Immature natural killer cell (primary cell): ENCODE measurements around the gene CNNM1. TPM values are rescaled to one million over a fixed set of nuclear protein-coding genes. Genes with fewer than 3 reads are reported as not detected.

Experiments used
- DNase-seq, 3 donors: peaks; one replicate each; pipeline ENCODE4 v3.0.0; 2022; ENCODE audit warnings: mixed read lengths in 1 of 3
- H3K27ac Mint-ChIP-seq, 6 donors: one replicate each; pipeline ENCODE4 v1.8.0; 2020; ENCODE audit warnings: mixed read lengths in 6 of 6, mild to moderate bottlenecking in 5 of 6, inconsistent platforms in 4 of 6, moderate library complexity in 3 of 6
- H3K27me3 Mint-ChIP-seq, 3 donors: one replicate each; pipeline ENCODE4 v1.8.0; 2020 to 2021; ENCODE audit warnings: low read depth in 3 of 3, mild to moderate bottlenecking in 3 of 3, mixed read lengths in 3 of 3, moderate library complexity in 3 of 3, inconsistent platforms in 1 of 3
- H3K36me3 Mint-ChIP-seq, 3 donors: one replicate each; pipeline ENCODE4 v1.8.0; 2020; ENCODE audit warnings: mixed read lengths in 3 of 3, inconsistent platforms in 2 of 3, mild to moderate bottlenecking in 2 of 3
- H3K4me1 Mint-ChIP-seq, 2 donors: one replicate each; pipeline ENCODE4 v1.8.0; 2020; ENCODE audit warnings: inconsistent platforms in 2 of 2, mild to moderate bottlenecking in 2 of 2, mixed read lengths in 2 of 2, moderate library complexity in 1 of 2
- H3K4me3 Mint-ChIP-seq, 5 donors: one replicate each; pipeline ENCODE4 v1.8.0; 2020; ENCODE audit warnings: mild to moderate bottlenecking in 5 of 5, mixed read lengths in 5 of 5, inconsistent platforms in 3 of 5, moderate library complexity in 3 of 5
- H3K9me3 Mint-ChIP-seq, 6 donors: one replicate each; pipeline ENCODE4 v1.8.0; 2020; ENCODE audit warnings: mild to moderate bottlenecking in 6 of 6, mixed read lengths in 6 of 6, inconsistent platforms in 4 of 6, moderate library complexity in 3 of 6
- polyA plus RNA-seq, 3 donors: library from polyadenylated mRNA; unstranded; fragments of 300-500 nt; fragmentation: Illumina TruSeq; gene quantifications; one replicate each; pipeline ENCODE4 v1.2.3, GENCODE V29; 2021

The CNNM1 gene
- polyA plus RNA-seq, 3 donors from 2014 or later = not detected

GRCh38 chr10:99318475-99318874 lies 10.7 kb upstream of the CNNM1 start:
- no peak for DNase-seq
- Mint-ChIP-seq H3K27me3 (peaks cover 2 to 16% (median 4%) of the 10 kb centered on the region in 3 donors), H3K4me3 (no peak overlapping the region), H3K4me1 (no peaks in the 10 kb centered on the region), H3K9me3 (no peaks in the 10 kb centered on the region), H3K27ac (no peak overlapping the region), H3K36me3 (no peaks in the 10 kb centered on the region)

GRCh38 chr10:99325281-99325680 lies 3.9 kb upstream of the CNNM1 start:
- H3K4me3 Mint-ChIP-seq = no peak overlapping the region
- DNase-seq = no peak
- peaks cover under 1 to 25% (median 5%) of the 10 kb centered on the region in 3 donors for H3K27me3 Mint-ChIP-seq
- H3K27ac Mint-ChIP-seq = no peak overlapping the region
- peaks cover 0 to 1% of the 10 kb centered on the region in 2 donors for H3K4me1 Mint-ChIP-seq
- H3K9me3 Mint-ChIP-seq = no peaks in the 10 kb centered on the region
- H3K36me3 Mint-ChIP-seq = no peaks in the 10 kb centered on the region

- DNase-seq = no peak
- Mint-ChIP-seq H3K9me3 (no peaks in the 10 kb centered on the region), H3K4me3 (no peak overlapping the region), H3K4me1 (peaks cover 1 to 6% of the 10 kb centered on the region in 2 donors), H3K27me3 (peaks cover 13 to 23% (median 14%) of the 10 kb centered on the region in 3 donors), H3K27ac (no peak overlapping the region), H3K36me3 (no peaks in the 10 kb centered on the region)
Measured at GRCh38 chr10:99326871-99327270, 2.3 kb upstream of the CNNM1 start.

GRCh38 chr10:99328579-99329303 lies 415 bp upstream of the CNNM1 start:
- no peak overlapping the region for H3K27ac Mint-ChIP-seq
- H3K36me3 Mint-ChIP-seq = no peaks in the 10 kb centered on the region
- H3K9me3 Mint-ChIP-seq = no peaks in the 10 kb centered on the region
- DNase-seq = no peak
- peak overlapping the region in 1 of 5 donors; percentile 25 for H3K4me3 Mint-ChIP-seq
- peaks cover 1 to 6% of the 10 kb centered on the region in 2 donors for H3K4me1 Mint-ChIP-seq
- peaks cover 14 to 23% (median 19%) of the 10 kb centered on the region in 3 donors for H3K27me3 Mint-ChIP-seq

- no peak overlapping the region for H3K4me3 Mint-ChIP-seq
Measured at GRCh38 chr10:99329554-99330346, 594 bp downstream of the CNNM1 start.

GRCh38 chr10:99330347-99330924 lies 1.3 kb downstream of the CNNM1 start:
- Mint-ChIP-seq H3K9me3 (peaks cover 0 to under 1% (median 0%) of the 10 kb centered on the region in 6 donors), H3K27me3 (peaks cover 15 to 23% (median 19%) of the 10 kb centered on the region in 3 donors), H3K27ac (no peak overlapping the region), H3K4me1 (peaks cover 1 to 6% of the 10 kb centered on the region in 2 donors), H3K4me3 (peak overlapping the region in 1 of 5 donors; percentile 31), H3K36me3 (no peaks in the 10 kb centered on the region)
- DNase-seq = no peak

More at GRCh38 chr10:99329554-99330346, 594 bp downstream of the CNNM1 start:
- Mint-ChIP-seq H3K27ac (no peak overlapping the region), H3K36me3 (no peaks in the 10 kb centered on the region), H3K4me1 (peaks cover 1 to 6% of the 10 kb centered on the region in 2 donors), H3K9me3 (no peaks in the 10 kb centered on the region), H3K27me3 (peaks cover 14 to 23% (median 19%) of the 10 kb centered on the region in 3 donors)
- DNase-seq = no peak

GRCh38 chr10:99331207-99331803 lies 2.1 kb downstream of the CNNM1 start:
- H3K36me3 Mint-ChIP-seq = no peaks in the 10 kb centered on the region
- H3K4me3 Mint-ChIP-seq = peak overlapping the region in 2 of 5 donors; percentile 18 to 31
- H3K27ac Mint-ChIP-seq = no peak overlapping the region
- DNase-seq = no peak
- H3K9me3 Mint-ChIP-seq = peaks cover 0 to 4% (median 0%) of the 10 kb centered on the region in 6 donors
- H3K27me3 Mint-ChIP-seq = peaks cover 15 to 23% (median 19%) of the 10 kb centered on the region in 3 donors
- H3K4me1 Mint-ChIP-seq = peaks cover 1 to 6% of the 10 kb centered on the region in 2 donors

GRCh38 chr10:99337311-99337811 lies 8.2 kb downstream of the CNNM1 start:
- H3K36me3 Mint-ChIP-seq = no peaks in the 10 kb centered on the region
- H3K4me1 Mint-ChIP-seq = no peaks in the 10 kb centered on the region
- peaks cover 0 to 5% (median 0%) of the 10 kb centered on the region in 6 donors for H3K9me3 Mint-ChIP-seq
- peaks cover 1 to 7% (median 4%) of the 10 kb centered on the region in 3 donors for H3K27me3 Mint-ChIP-seq
- DNase-seq = no peak
- no peak overlapping the region for H3K4me3 Mint-ChIP-seq
- H3K27ac Mint-ChIP-seq = no peak overlapping the region

GRCh38 chr10:99337901-99338300 lies 8.7 kb downstream of the CNNM1 start:
- H3K36me3 Mint-ChIP-seq = no peaks in the 10 kb centered on the region

GRCh38 chr10:99339077-99339476 lies 9.9 kb downstream of the CNNM1 start:
- Mint-ChIP-seq H3K9me3 (peaks cover 0 to 5% (median 0%) of the 10 kb centered on the region in 6 donors), H3K4me3 (no peak overlapping the region), H3K27ac (no peak overlapping the region), H3K27me3 (peaks cover 0 to 4% (median 1%) of the 10 kb centered on the region in 3 donors), H3K4me1 (no peaks in the 10 kb centered on the region), H3K36me3 (no peaks in the 10 kb centered on the region)
- no peak for DNase-seq

More at GRCh38 chr10:99337901-99338300, 8.7 kb downstream of the CNNM1 start:
- peaks cover 0 to 5% (median 0%) of the 10 kb centered on the region in 6 donors for H3K9me3 Mint-ChIP-seq
- H3K27ac Mint-ChIP-seq = no peak overlapping the region
- no peaks in the 10 kb centered on the region for H3K4me1 Mint-ChIP-seq
- no peak overlapping the region for H3K4me3 Mint-ChIP-seq
- peaks cover 1 to 4% (median 1%) of the 10 kb centered on the region in 3 donors for H3K27me3 Mint-ChIP-seq
- no peak for DNase-seq

GRCh38 chr10:99339563-99340047 lies 10.4 kb downstream of the CNNM1 start:
- H3K4me3 Mint-ChIP-seq = no peak overlapping the region
- no peaks in the 10 kb centered on the region for H3K4me1 Mint-ChIP-seq
- peaks cover 0 to 5% (median 0%) of the 10 kb centered on the region in 6 donors for H3K9me3 Mint-ChIP-seq
- H3K27ac Mint-ChIP-seq = no peak overlapping the region
- peaks cover 1 to 4% (median 2%) of the 10 kb centered on the region in 3 donors for H3K27me3 Mint-ChIP-seq
- no peak for DNase-seq
- H3K36me3 Mint-ChIP-seq = no peaks in the 10 kb centered on the region

- Mint-ChIP-seq H3K4me1 (no peaks in the 10 kb centered on the region), H3K9me3 (peaks cover 0 to 3% (median 0%) of the 10 kb centered on the region in 6 donors)
Measured at GRCh38 chr10:99340650-99341049, 11.5 kb downstream of the CNNM1 start.

GRCh38 chr10:99341248-99341647 lies 12.1 kb downstream of the CNNM1 start:
- no peak overlapping the region for H3K4me3 Mint-ChIP-seq
- no peaks in the 10 kb centered on the region for H3K36me3 Mint-ChIP-seq
- H3K27me3 Mint-ChIP-seq = peaks cover 0 to 4% (median 2%) of the 10 kb centered on the region in 3 donors
- H3K4me1 Mint-ChIP-seq = no peaks in the 10 kb centered on the region
- peaks cover 0 to 2% (median 0%) of the 10 kb centered on the region in 6 donors for H3K9me3 Mint-ChIP-seq
- no peak for DNase-seq
- H3K27ac Mint-ChIP-seq = no peak overlapping the region

More at GRCh38 chr10:99340650-99341049, 11.5 kb downstream of the CNNM1 start:
- no peak overlapping the region for H3K27ac Mint-ChIP-seq
- H3K4me3 Mint-ChIP-seq = no peak overlapping the region
- H3K36me3 Mint-ChIP-seq = no peaks in the 10 kb centered on the region
- no peak for DNase-seq
- peaks cover 0 to 4% (median 2%) of the 10 kb centered on the region in 3 donors for H3K27me3 Mint-ChIP-seq
